Hindlimb muscle (tissue), 1 donor: ENCODE results near the gene SNAP47. TPM values are rescaled to one million over a fixed set of nuclear protein-coding genes. Genes with fewer than 3 reads are reported as not detected.
"Not testable (repeated sequence)": the region's sequence is repeated elsewhere in the genome, so short reads cannot be mapped to it uniquely, and the experiment has no call there.

Source experiments
- DNase-seq: peaks from one replicate; pipeline ENCODE4 v3.0.0-alpha.2; 2013
- polyA plus RNA-seq: library from polyadenylated mRNA; unstranded; fragments of 120-200 nt; gene quantifications from one replicate; pipeline ENCODE4 v1.2.1, GENCODE V29; 2013; ENCODE audit not compliant: insufficient read length

SNAP47 gene
- 35.2 TPM for polyA plus RNA-seq

- peak; percentile 93 for DNase-seq
Measured at GRCh38 chr1:227734856-227735538, at the start of gene SNAP47, which contains the start of gene JMJD4. Gene SNAP47, plus strand, starts transcription at chr1:227735435. Its CDS starts 12,302 bp downstream, at chr1:227747737. Gene JMJD4, minus strand, starts transcription at chr1:227735302. Its CDS starts 29 bp downstream, at chr1:227735273.

DNA sequence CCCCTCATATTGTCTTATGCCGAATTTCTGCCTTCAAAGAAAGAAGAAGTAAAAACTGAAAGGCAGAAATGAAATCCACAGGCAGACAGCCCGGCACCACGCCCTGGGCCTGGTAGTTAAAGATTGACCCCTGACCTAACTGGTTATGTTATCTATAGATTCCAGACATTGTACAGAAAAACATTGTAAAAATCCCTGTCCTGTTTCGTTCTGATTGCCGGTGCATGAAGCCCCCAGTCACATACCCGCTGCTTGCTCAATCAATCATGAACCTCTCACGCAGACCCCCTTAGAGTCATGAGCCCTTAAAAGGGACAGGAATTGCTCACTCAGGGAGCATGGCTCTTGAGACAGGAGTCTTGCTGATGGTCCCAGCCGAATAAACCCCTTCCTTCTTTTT, 49.4 kb upstream of the SNAP47 start:
- DNase-seq: no peak

DNA sequence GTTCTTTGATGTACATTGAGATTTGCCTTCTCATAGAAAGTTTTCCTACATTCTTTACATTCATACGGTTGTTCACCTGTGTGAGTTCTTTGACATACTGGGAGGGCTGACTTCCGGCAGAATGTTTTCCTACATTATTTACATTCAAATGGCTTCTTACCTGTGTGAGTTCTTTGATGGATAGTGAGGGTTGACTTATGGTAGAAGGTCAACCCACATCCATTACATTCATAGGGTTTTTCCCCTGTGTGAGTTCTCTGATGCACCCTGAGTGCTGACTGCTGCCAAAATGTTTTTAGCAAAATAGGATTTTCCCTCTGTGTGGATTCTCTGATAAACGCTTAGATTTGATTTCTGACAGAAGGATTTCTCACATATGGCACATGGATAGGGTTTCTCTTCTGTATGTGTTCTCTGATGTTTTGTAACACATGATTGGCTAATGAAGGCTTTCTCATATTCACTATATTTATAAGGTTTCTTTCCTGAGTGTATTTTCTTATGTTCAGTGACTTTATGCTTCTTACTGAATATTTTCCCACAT, 37.8 kb upstream of the SNAP47 start:
- DNase-seq: no peak

DNA sequence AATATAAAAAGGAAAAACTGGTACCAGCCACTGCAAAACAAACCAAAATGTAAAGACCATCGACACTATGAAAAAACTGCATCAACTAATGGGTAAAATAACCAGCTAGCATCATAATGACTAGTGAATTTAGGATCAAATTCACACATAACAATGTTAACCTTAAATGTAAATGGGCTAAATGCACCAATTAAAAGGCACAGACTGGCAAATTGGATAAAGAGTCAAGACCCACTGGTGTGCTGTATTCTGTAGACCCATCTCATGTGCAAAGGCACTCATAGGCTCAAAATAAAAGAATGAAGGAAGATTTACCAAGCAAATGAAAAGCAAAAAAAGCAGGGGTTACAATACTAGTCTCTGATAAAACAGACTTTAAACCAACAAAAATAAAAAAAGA, 33.6 kb upstream of the SNAP47 start:
- not testable (repeated sequence) for DNase-seq

DNA sequence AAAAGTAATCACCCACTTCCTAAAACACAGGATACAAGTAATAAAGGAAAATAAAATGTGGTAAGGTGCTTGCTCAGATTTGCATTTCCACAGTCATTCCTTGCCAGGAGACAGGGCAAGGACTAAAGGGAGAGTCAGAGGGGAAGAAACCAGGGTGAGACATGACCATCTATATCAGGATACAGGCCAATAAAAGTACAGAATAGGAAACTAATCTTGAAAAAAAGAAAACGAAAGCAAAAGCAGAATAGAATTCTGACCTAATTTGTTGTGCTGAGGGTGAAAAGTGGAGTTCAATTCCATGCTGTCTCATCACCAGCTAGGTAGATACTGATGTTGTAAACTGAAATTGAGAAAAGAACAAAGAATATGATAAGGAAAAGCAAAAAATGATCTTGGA, 27.4 kb upstream of the SNAP47 start:
- no peak for DNase-seq

GRCh38 chr1:227709451-227709850, 25.8 kb upstream of the SNAP47 start:
- DNase-seq: no peak

- DNase-seq: not testable (repeated sequence)
Measured at GRCh38 chr1:227710474-227710873, 24.8 kb upstream of the SNAP47 start.

DNA sequence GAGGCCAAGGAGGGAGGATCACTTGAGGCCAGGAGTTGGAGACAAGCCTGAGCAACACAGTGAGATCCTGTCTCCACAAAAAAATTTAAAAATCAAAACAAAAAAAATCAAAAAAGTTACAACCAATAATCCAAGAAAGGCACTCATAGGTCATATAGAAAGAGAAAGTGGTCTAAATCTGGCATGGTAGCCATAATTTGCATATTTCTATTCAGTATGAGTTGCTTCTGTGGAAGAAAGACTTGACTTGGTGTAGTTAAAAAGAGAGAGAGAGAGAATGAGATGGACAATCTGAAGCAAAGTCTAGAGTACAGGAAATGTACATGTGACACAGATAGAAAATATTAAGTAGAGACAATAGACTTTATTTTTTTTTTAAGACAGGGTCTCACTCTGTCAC, 22.6 kb upstream of the SNAP47 start:
- DNase-seq: no peak

GRCh38 chr1:227718932-227719331, 16.3 kb upstream of the SNAP47 start:
- no peak for DNase-seq

DNA sequence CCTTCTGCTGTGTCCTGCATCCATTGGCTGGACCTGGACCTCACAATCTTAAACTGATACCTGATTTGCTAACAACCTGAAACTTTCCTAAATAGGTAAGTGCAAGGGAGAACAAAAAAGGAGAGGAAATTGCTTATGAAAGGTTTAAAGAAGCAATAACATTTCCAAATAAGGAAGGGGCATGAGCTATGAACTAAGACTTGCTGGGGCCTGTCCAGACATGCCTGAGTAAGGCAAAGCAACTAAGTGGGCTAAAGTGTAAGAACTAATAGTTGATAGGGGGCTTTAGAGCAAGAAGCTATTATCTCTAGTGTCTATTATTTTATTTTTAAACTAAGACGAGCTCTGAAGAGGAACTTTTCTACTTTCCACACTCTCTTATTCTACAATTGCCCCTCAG, 11.8 kb upstream of the SNAP47 start:
- no peak for DNase-seq

- no peak for DNase-seq
Measured at GRCh38 chr1:227725046-227725445, 10.2 kb upstream of the SNAP47 start.

DNA sequence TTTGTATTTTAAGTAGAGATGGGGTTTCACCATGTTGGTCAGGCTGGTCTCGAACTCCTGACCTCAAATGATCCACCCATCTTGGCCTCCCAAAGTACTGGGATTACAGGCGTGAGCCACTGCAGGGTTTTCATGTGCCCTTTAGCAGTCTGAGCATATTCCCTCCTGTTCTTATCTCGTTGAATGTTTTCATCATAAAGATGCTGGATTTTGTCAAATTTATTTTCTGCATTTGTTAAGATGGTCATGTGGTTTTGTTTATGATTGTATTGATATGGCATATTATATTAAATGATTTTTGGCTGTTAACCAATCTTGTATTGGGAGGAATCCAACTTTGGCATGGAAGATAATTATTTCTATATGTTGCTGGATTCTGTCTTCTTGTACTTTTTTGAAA, 8.9 kb upstream of the SNAP47 start:
- DNase-seq: no peak

GRCh38 chr1:227726924-227727599, 8.2 kb upstream of the SNAP47 start:
- no peak for DNase-seq

- peak; percentile 55 for DNase-seq
Measured at GRCh38 chr1:227728059-227728891, 7.0 kb upstream of the SNAP47 start.

DNA sequence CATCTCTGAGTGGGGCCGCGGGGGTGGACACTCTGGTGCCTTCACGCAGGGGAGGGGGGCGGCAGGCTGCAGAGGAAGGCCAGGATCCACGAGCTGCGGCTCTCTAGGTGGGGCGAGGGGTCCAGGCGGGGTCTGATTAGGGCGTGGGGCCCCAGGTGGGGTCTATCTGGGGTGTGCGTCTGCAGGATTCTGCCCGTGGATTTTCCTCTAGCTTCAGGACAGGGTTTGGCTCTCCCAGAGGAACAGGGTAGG, 6.4 kb upstream of the SNAP47 start:
- DNase-seq: no peak

GRCh38 chr1:227729144-227729880, 5.9 kb upstream of the SNAP47 start:
- DNase-seq: no peak

DNA sequence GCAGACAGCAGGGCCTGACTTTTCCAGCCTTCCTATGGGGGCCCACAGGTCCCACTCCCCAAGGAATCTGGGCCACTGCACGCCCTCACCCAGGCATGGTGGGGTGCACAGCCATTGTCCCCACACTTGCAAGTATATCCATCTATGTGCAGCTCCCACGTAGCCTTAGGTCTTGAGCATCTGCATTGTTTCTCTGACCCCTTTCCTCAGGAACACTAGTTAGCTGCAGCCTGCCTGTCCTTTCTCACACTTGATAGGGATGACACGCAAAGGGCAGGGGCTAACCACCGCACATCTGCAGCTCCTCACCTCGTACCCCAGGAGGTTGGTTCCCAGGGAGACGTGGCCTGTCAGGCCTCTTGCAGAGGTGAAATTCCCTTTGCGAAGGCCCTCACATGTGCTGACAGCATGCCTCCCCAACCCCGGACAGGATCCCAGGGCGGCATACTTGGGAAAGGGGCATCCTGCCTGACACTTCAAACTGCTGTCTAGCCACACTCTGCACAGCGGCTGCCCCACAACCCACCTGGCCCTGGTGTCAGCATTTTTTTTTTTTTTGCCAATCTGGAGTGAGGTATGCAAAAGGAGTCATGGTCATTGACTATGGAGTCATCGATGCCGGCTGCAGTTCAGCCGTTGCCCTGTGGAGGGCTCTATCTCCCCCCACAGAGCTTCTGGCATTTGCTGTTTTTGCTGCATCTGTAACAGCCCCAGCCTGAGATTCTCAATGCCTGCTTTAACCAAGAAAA, 5.2 kb upstream of the SNAP47 start:
- no peak for DNase-seq

DNA sequence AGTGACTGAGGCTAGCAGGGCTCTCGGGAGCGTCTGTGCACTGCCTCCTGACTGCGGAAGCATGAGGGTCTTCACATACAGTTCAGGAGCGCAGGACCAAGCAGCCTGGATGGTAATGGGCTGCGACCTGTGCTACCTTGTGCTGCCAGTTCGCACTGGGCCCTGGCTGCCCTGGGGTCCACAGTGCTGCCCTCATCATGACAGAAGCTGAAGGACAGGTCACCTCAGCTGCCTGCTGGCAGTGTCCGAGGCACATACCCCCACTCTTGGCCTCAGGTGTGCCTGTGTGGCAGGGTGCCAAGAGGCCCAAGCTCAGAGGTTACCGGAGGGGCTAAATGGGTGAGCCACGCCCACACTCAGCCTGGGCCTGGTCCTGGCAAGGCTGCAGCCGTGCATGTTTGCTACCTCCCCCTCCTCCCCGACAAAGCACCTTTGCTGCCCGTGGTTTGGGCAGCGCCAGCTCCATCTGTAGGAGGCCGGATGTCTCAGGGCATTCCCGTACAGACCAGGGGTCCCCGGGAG, 4.5 kb upstream of the SNAP47 start:
- DNase-seq: no peak

DNA sequence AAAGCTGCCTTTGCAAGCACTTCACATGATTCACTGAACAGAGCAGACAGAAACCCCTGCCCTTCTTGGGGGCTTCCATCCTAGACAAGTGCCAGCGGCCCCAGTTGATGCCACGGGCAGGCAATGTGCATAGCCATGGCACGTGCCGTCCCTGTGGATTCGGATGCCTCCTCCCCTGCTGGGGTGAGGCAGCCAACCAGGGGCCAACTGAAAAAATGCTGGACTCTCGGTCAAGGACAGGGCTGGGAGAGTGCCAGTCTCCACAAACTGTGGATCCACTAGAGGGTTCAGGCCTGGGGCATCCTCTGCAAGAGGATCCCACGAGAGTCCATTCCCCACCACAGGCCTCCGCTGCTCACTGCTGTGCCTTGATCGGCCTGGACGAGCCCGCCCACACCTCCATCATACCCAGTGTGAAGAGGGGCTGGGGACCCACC, 4.0 kb upstream of the SNAP47 start:
- DNase-seq: no peak

- no peak for DNase-seq
Measured at GRCh38 chr1:227731696-227732585, 3.3 kb upstream of the SNAP47 start.
